Neural progenitor cell (in vitro differentiated cells): ENCODE results near the gene OBP2B. TPM values are rescaled to one million over a fixed set of nuclear protein-coding genes. Genes with fewer than 3 reads are reported as not detected.

Experiments
- DNase-seq: peaks from one replicate; pipeline ENCODE4 v3.0.0-alpha.2; 2016; ENCODE audit warnings: low spot score
- H2AFZ ChIP-seq: fragments of 200-600 bp; sonication (generic); replicated peaks from 2 replicates; pipeline ENCODE4 v1.6.1; 2016; ENCODE audit warnings: antibody characterized with exemption
- H3F3A ChIP-seq: fragments of 200-600 bp; sonication (generic); 2 replicates; pipeline ENCODE4 v1.6.1; 2016; ENCODE audit warnings: antibody characterized with exemption, low read depth
- H3K27ac ChIP-seq: fragments of 200-600 bp; sonication (generic); 2 replicates; pipeline ENCODE4 v1.5.1; 2016; ENCODE audit warnings: mild to moderate bottlenecking
- H3K27me3 ChIP-seq: fragments of 200-600 bp; sonication (generic); 2 replicates; pipeline ENCODE4 v1.6.1; 2016; ENCODE audit warnings: mild to moderate bottlenecking, moderate library complexity
- H3K36me3 ChIP-seq: fragments of 200-600 bp; sonication (generic); 2 replicates; pipeline ENCODE4 v1.5.1; 2016
- H3K4me1 ChIP-seq: fragments of 200-600 bp; sonication (generic); 2 replicates; pipeline ENCODE4 v1.6.1; 2016; ENCODE audit warnings: mixed run types
- H3K4me2 ChIP-seq: fragments of 200-600 bp; sonication (generic); 2 replicates; pipeline ENCODE4 v1.6.1; 2016
- H3K4me3 ChIP-seq: fragments of 200-600 bp; sonication (generic); 2 replicates; pipeline ENCODE4 v1.5.1; 2016
- H3K79me2 ChIP-seq: fragments of 200-600 bp; sonication (generic); 2 replicates; pipeline ENCODE4 v1.6.1; 2016; ENCODE audit warnings: low read depth
- H3K9ac ChIP-seq: fragments of 200-600 bp; sonication (generic); 2 replicates; pipeline ENCODE4 v1.6.1; 2016
- H3K9me3 ChIP-seq: fragments of 200-600 bp; sonication (generic); 2 replicates; pipeline ENCODE4 v1.5.1; 2016; ENCODE audit warnings: low read depth
- H4K20me1 ChIP-seq: fragments of 200-600 bp; sonication (generic); 2 replicates; pipeline ENCODE4 v1.6.1; 2016; ENCODE audit warnings: low read depth
- H3K27ac Mint-ChIP-seq: 3 replicates; pipeline ENCODE4 v1.8.0; 2021; ENCODE audit warnings: mixed read lengths
- H3K27me3 Mint-ChIP-seq: 2 replicates; pipeline ENCODE4 v1.8.0; 2022; ENCODE audit warnings: low read depth, mild to moderate bottlenecking, inconsistent platforms, moderate library complexity, mixed read lengths; ENCODE audit not compliant: insufficient read depth
- H3K36me3 Mint-ChIP-seq: 3 replicates; pipeline ENCODE4 v1.8.0; 2021; ENCODE audit warnings: mixed read lengths
- H3K4me1 Mint-ChIP-seq: 3 replicates; pipeline ENCODE4 v1.8.0; 2021; ENCODE audit warnings: mixed read lengths
- H3K4me3 Mint-ChIP-seq: 3 replicates; pipeline ENCODE4 v1.8.0; 2021; ENCODE audit warnings: mild to moderate bottlenecking, moderate library complexity, mixed read lengths
- H3K9me3 Mint-ChIP-seq: 3 replicates; pipeline ENCODE4 v1.8.0; 2020; ENCODE audit warnings: mixed read lengths
- CTCF ChIP-seq: fragments of 200-600 bp; sonication (generic); IDR thresholded peaks from 2 replicates; pipeline ENCODE4 v1.5.1; 2017; ENCODE audit warnings: antibody characterized with exemption, mild to moderate bottlenecking
- EZH2 ChIP-seq: fragments of 200-600 bp; sonication (generic); IDR thresholded peaks from 2 replicates; pipeline ENCODE4 v1.6.1; 2017; ENCODE audit warnings: antibody characterized with exemption, mild to moderate bottlenecking, moderate library complexity
- EZH2phosphoT487 ChIP-seq: fragments of 200-600 bp; sonication (generic); IDR thresholded peaks from 2 replicates; pipeline ENCODE4 v1.6.1; 2017; ENCODE audit warnings: antibody characterized with exemption
- total RNA-seq: library from RNA; depleted of rRNA; stranded (reverse); fragments of >200 nt; gene quantifications from 2 replicates; pipeline ENCODE4 v1.2.3, GENCODE V29; 2015; ENCODE audit warnings: low replicate concordance

Gene OBP2B
- total RNA-seq, 1 donor from 2014 or later: not detected

- Histone ChIP-seq H3K9ac (no peak overlapping the region), H3F3A (no peaks in the 10 kb centered on the region), H3K4me3 (no peak overlapping the region), H3K4me2 (no peak overlapping the region), H4K20me1 (no peaks in the 10 kb centered on the region), H2AFZ (no peak overlapping the region), H3K36me3 (no peaks in the 10 kb centered on the region), H3K79me2 (no peaks in the 10 kb centered on the region), H3K9me3 (no peaks in the 10 kb centered on the region), H3K27me3 (peaks cover 76% of the 10 kb centered on the region), H3K27ac (no peak overlapping the region), H3K4me1 (no peaks in the 10 kb centered on the region)
- Mint-ChIP-seq H3K9me3 (no peaks in the 10 kb centered on the region), H3K36me3 (no peaks in the 10 kb centered on the region), H3K27ac (no peak overlapping the region), H3K4me3 (no peak overlapping the region), H3K4me1 (peaks cover 3% of the 10 kb centered on the region), H3K27me3 (peaks cover 30% of the 10 kb centered on the region)
- DNase-seq: no peak
- TF ChIP-seq EZH2phosphoT487 (no peak), EZH2 (no peak), CTCF (no peak)
These were observed 22.3 kb downstream of the OBP2B start for GRCh38 chr9:133186736-133187135.

GRCh38 chr9:133184971-133185370 lies 24.1 kb downstream of the OBP2B start:
- H3K9me3 Mint-ChIP-seq: no peaks in the 10 kb centered on the region
- H3K27ac Mint-ChIP-seq: no peak overlapping the region
- H3K27ac ChIP-seq: no peak overlapping the region
- H3K36me3 ChIP-seq: no peaks in the 10 kb centered on the region
- no peak overlapping the region for H3K4me2 ChIP-seq
- H3K4me1 Mint-ChIP-seq: peaks cover 3% of the 10 kb centered on the region
- H2AFZ ChIP-seq: no peak overlapping the region
- TF ChIP-seq CTCF (peak; percentile 56), EZH2phosphoT487 (no peak), EZH2 (no peak)
- H3K9me3 ChIP-seq: no peaks in the 10 kb centered on the region
- DNase-seq: peak; percentile 59
- no peak overlapping the region for H3K9ac ChIP-seq
- peaks cover 26% of the 10 kb centered on the region for H3K27me3 Mint-ChIP-seq
- H3K4me3 ChIP-seq: no peak overlapping the region
- no peak overlapping the region for H3K4me3 Mint-ChIP-seq
- H3K27me3 ChIP-seq: peaks cover 77% of the 10 kb centered on the region
- no peaks in the 10 kb centered on the region for H3K79me2 ChIP-seq
- no peaks in the 10 kb centered on the region for H4K20me1 ChIP-seq
- H3K36me3 Mint-ChIP-seq: no peaks in the 10 kb centered on the region
- no peaks in the 10 kb centered on the region for H3K4me1 ChIP-seq
- no peaks in the 10 kb centered on the region for H3F3A ChIP-seq

GRCh38 chr9:133182151-133182550 lies 26.9 kb downstream of the OBP2B start:
- Histone ChIP-seq H3K4me3 (no peak overlapping the region), H3K27me3 (peaks cover 70% of the 10 kb centered on the region), H3K36me3 (no peaks in the 10 kb centered on the region), H3K9ac (no peak overlapping the region), H3F3A (no peaks in the 10 kb centered on the region), H2AFZ (no peak overlapping the region), H3K4me1 (no peaks in the 10 kb centered on the region), H3K4me2 (no peak overlapping the region), H3K9me3 (no peaks in the 10 kb centered on the region), H3K79me2 (no peaks in the 10 kb centered on the region), H3K27ac (no peak overlapping the region), H4K20me1 (no peaks in the 10 kb centered on the region)
- H3K36me3 Mint-ChIP-seq: no peaks in the 10 kb centered on the region
- TF ChIP-seq EZH2phosphoT487 (no peak), CTCF (no peak), EZH2 (no peak)
- H3K27me3 Mint-ChIP-seq: peaks cover 14% of the 10 kb centered on the region
- DNase-seq: no peak
- peaks cover 3% of the 10 kb centered on the region for H3K4me1 Mint-ChIP-seq
- H3K9me3 Mint-ChIP-seq: no peaks in the 10 kb centered on the region
- no peak overlapping the region for H3K27ac Mint-ChIP-seq
- H3K4me3 Mint-ChIP-seq: no peak overlapping the region
